Vagina (tissue), 2 donors: ENCODE data around the gene FRRS1.

Source experiments
- CTCF ChIP-seq, 3 experiments: fragments of 450-650 bp in 2 of 3; fragments of 200-600 bp in 1 of 3; sonication (generic) in 1 of 3; IDR thresholded peaks; one replicate each; pipeline ENCODE4 v1.5.1; 2017 to 2019; ENCODE audit warnings: antibody characterized with exemption in 3 of 3, mild to moderate bottlenecking in 2 of 3, moderate library complexity in 2 of 3
- POLR2AphosphoS5 ChIP-seq, 2 donors: sonication (generic); formaldehyde crosslinking; IDR thresholded peaks; one replicate each; pipeline ENCODE4 v1.9.0; 2017; ENCODE audit warnings: antibody characterized with exemption in 2 of 2, mild to moderate bottlenecking in 2 of 2, low read depth in 1 of 2; ENCODE audit not compliant: insufficient read depth in 1 of 2

- TF ChIP-seq CTCF (IDR thresholded peaks at IDR 0.05) (no peak), POLR2AphosphoS5 (IDR thresholded peaks at IDR 0.05; ENCODE audit: insufficient read depth in 1 of 2, low read depth in 1 of 2) (no peak)
These were observed 6.4 kb upstream of the FRRS1 start for GRCh38 chr1:99772809-99773208.
